Dermis microvascular lymphatic vessel endothelial cell (primary cell): Measurements from ENCODE around the gene SLC1A4. TPM values are rescaled to one million over a fixed set of nuclear protein-coding genes. Genes with fewer than 3 reads are reported as not detected.

ENCODE experiments used
- DNase-seq, 2 donors: peaks; one replicate each; pipeline versions ENCODE4 v3.0.0 to v3.0.0-alpha.2; 2010; ENCODE audit warnings: low read depth in 2 of 2
- total RNA-seq: library from RNA; depleted of rRNA; stranded (reverse); fragments of >200 nt; gene quantifications from 2 replicates; pipeline ENCODE4 v1.2.1, GENCODE V29; 2014

SLC1A4 gene
- total RNA-seq, 1 donor from 2014 or later: 16.3 TPM

- no peak for DNase-seq
Measured at GRCh38 chr2:65049010-65049639, 59.9 kb downstream of the SLC1A4 start.

- DNase-seq: no peak
Measured at GRCh38 chr2:65050931-65051330, 61.7 kb downstream of the SLC1A4 start.

- no peak for DNase-seq
Measured at GRCh38 chr2:65053199-65053598, 64.0 kb downstream of the SLC1A4 start.

DNA sequence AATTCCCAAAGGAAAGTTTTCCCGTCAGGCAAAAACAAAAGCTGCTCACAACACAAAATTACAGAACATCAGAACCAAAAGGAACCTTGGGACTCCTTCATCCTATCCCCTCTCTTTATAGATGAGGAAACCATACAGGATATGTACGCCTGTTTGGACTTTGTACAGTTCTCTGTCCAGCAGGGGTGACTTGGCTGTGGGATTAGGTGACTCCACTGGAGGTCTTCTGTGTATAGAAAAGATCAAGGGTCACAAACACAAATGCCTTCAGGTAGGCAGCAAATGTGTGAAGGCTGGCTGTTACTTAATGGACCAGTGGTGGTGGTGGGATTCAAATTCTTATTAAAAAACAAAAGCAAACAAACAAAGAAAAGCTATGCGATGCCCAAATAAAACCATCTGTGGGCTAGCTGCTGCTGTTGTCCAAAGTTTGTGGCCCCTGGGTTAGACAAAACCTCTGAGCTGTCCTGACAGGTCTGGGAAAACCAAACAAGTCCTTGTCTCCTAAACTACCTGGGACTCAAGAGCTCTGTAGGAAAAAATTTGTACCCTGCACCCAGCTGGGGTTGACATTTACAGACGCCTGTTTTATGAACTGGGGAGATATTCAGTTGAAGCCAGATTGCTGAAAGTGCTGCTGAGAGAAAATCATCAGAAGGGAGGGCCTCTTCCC, 65.7 kb downstream of the SLC1A4 start:
- DNase-seq: no peak

DNA sequence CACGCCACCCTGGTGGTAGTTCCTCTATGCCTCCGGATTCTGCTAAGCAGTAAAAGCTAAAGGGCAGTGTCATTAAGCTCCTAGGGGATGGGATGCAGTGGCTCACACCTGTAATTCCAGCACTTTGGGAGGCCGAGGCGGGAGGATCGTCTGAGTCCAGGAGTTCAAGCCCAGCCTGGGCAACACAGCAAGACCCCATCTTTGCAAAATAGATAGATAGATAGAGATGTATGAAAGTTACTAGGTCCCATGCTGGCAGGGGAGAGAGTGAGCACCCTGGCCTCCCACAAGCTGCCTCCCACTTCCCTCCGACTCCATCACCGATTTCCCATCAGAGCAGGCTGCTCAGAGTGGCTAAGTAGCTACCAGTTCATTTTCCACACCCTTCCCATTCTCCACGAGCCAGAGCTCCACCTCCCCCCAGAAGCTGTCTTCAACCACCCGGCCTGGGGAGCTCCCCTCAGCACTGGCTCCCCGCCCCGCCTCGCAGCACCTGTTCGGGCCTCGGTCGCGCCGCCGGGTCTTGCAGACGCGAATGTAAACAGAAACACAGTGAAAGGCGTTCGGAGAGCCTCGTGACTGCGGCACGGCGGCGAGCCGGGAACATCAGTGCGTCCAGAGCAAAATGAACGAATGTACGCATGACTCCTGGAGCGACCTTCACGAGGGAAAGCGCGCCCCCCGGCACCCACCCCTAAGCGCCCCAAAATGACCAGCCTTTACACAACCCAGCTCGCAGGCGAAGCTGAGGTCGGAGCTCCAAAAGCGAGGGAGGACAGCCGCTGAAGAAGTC, 66.4 kb downstream of the SLC1A4 start:
- no peak for DNase-seq

DNA sequence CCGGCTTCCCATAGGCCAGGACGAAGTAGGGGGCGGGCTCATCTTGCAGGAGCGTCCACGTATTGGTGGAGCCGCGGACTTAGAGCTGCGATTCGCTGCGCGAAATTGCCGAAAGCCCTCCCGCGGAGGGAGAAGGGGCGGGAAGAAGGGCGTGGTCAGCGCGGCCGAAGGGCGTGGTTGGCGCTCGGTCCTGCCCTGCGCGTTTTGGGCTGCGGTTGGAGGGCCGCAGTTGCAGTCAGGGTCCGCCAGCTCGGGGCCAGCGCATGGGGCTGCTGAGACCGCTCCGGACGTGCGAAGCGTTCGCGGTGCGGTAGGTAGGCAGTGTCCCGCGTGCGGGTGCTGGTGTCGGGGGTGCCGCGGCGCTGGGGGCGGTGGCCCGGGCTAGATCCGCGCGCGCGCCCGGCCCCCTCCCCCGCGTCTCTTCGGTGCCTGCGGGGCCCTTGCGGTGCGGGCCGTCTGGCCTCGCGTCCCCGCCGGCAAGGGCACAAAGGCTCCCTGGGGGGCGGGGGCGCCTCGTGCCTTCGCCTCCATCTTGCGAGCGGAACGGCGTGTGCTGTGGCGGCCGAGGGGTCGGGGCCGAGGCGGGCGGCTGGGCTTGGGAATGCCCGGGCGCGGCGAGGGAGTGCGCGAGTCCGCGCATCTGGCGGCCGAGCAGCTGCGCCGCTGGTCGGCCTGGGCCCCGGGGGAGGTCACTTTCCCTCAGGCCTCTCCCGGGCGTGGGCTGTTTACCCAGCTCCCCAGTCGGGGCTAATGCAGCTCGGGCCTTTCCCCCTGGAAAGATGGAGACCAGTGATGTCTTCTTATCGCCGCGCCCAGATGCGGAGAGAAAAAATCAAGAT, 67.2 kb downstream of the SLC1A4 start, which contains the start of gene CEP68:
Gene CEP68, plus strand, starts transcription at position 202 of the 839 bp plus-strand sequence. CDS start 13,029 bp downstream, outside the sequence.
- DNase-seq: peak; percentile 94 to 98

DNA sequence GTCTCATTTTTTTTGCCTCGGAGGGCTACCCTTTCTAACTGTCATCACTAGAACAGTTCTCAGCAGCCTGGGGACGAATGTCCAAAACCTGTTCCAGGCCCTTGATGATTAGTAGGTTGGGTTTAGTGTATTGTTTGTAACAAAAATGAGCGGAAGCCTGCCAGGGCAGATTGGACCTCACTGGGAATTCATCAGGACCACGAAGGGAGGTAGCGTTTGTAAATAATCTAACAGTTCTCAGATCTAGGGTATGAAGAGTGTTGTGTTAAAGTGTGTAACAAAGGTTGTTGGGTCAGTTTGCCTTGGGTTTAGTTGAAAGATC, 67.8 kb downstream of the SLC1A4 start:
- DNase-seq: peak in 1 of 2 donors; percentile 38

GRCh38 chr2:65057391-65058052, 68.3 kb downstream of the SLC1A4 start:
- DNase-seq: peak; percentile 74 to 94

GRCh38 chr2:65059071-65059470, 69.9 kb downstream of the SLC1A4 start:
- DNase-seq: peak; percentile 63 to 92

DNA sequence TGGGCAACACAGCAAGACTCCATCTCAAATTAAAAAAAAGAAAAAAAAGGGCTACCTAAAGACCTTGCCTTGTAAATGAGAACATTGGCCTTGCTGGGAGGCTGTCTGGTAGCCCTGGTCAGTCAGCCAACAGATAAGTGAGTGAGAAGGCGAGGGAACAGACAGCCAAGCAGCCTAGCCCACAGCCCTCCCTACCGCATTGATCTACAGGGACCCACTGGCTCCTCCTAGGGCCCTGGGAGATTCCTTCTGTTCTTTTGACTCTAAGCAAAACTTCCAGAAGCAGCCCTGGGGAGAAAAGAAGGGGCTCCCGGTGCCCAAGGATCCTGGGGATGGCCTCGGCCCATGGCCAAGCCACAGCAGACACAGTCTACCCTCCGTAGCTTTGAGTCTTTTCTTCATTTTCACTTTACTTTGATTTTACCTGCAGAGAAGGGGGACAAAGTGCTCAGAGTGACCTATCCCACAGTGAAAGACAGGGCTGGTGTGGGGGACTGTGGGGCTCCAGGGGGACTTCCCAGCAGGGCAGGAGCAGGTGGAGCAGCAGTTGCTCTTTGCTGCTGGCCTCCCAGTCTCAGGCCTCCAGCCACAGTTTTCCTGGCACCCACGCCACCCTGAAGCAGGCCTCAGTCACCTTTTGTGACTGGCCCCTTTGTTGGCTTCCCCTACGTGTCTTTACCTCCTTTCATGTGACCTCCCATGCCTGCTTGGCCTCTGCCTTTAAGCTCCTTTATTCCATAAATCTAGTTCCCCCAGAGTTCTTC, 72.1 kb downstream of the SLC1A4 start:
- DNase-seq: no peak

DNA sequence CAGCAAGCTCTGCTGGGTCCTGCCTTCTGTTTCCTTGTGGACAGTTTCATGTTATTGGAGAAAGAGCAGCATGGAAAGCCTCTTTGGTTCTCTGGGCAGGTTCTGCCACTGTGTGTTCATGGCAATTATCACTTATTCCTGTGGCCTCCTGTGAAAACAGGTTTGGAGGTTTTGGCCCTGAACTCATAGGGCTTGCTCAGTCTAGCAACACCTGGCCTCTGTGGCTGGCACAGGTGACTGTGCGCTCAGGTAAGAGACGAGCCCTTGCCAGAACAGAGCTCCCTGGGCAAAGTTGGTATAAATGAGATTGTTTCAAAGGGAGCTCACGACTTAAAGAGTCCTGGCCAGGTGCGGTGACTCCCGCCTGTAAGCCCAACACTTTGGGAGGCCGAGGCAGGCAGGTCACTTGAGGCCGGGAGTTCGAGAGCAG, 72.7 kb downstream of the SLC1A4 start:
- DNase-seq: no peak

- no peak for DNase-seq
Measured at GRCh38 chr2:65062843-65063825, 73.9 kb downstream of the SLC1A4 start.

DNA sequence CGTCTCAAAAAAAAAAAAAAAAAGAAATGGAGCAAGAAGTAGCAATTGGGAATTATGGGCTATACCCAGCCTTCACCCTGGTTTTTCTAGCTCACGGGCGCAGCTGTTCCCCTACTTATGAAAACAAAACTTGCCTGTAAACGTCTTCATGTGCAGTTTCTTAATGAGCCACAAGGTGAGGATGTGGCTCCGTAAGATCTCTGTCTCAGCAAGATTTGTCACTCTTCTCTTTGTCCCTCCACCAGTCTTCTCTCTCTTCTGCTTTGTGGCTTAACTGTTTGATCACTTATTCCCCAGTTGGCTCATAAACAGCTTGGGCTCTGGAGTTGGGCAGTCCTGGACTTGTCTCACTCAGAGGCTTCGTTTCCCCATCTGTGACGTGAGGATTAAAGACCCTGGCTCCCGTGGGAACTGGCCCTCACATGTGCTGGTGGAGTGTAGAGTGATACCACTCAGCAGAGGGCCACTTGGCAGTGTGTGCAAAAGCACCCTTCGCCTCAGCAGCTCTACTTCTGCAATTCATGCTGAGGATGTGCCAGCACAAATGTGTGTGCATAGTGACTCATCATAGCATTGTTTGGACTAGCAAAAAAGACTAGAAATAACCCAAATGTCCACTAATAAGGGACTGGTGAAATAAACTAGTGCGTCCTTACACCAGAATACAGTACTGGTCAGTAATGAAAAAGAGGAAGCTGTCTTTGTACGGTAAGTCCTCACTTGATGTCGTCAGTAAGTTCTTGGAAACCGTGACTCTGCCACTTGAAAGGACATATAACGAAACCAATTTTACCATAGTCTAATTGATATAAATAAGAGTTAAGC, 75.7 kb downstream of the SLC1A4 start:
- DNase-seq: peak; percentile 67 to 97

GRCh38 chr2:65067806-65068553, 78.8 kb downstream of the SLC1A4 start:
- DNase-seq: no peak

DNA sequence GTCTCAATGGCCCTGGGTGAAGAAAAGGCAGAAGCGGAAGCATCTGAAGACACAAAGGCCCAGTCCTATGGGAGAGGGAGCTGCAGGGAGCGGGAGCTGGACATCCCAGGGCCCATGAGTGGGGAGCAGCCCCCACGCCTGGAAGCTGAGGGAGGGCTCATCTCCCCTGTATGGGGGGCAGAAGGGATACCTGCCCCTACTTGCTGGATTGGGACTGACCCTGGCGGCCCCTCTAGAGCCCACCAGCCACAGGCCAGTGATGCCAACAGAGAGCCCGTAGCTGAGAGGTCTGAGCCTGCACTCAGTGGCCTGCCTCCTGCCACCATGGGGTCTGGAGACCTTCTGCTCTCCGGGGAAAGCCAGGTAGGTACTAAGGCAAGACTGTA, 80.2 kb downstream of the SLC1A4 start:
- no peak for DNase-seq

- DNase-seq: peak; percentile 80 to 92
Measured at GRCh38 chr2:65070172-65070830, 81.1 kb downstream of the SLC1A4 start.

DNA sequence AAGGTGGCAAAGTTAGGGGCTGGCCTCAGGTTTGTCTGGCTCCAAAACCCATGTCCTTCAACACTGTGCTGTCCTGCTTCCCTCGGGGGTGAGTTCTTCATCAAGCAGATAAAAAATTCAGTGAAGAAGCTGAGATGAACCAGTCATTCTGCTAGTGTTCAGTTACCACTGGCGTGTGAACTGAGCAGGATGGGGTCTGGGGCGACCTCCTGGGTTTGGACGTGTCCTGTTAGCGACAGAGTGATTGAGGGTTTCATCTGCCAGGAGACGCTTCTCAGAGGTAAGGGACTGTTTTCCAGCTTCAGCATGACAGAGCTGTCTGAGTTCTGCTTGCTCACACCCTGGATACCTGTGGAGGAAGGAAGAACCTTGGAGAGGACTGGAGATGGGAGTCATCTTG, 81.7 kb downstream of the SLC1A4 start:
- no peak for DNase-seq
